Inflammatory macrophage treated with lipopolysaccharide for 4 hours (primary cell): ENCODE measurements around the gene SCAMP1.
"Not testable (repeated sequence)": the region's sequence is repeated elsewhere in the genome, so short reads cannot be mapped to it uniquely, and the experiment has no call there.

Source experiments
- DNase-seq: peaks from one replicate; pipeline ENCODE4 v3.0.0-alpha.2; 2020

Gene SCAMP1, protein sequence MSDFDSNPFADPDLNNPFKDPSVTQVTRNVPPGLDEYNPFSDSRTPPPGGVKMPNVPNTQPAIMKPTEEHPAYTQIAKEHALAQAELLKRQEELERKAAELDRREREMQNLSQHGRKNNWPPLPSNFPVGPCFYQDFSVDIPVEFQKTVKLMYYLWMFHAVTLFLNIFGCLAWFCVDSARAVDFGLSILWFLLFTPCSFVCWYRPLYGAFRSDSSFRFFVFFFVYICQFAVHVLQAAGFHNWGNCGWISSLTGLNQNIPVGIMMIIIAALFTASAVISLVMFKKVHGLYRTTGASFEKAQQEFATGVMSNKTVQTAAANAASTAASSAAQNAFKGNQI

DNA sequence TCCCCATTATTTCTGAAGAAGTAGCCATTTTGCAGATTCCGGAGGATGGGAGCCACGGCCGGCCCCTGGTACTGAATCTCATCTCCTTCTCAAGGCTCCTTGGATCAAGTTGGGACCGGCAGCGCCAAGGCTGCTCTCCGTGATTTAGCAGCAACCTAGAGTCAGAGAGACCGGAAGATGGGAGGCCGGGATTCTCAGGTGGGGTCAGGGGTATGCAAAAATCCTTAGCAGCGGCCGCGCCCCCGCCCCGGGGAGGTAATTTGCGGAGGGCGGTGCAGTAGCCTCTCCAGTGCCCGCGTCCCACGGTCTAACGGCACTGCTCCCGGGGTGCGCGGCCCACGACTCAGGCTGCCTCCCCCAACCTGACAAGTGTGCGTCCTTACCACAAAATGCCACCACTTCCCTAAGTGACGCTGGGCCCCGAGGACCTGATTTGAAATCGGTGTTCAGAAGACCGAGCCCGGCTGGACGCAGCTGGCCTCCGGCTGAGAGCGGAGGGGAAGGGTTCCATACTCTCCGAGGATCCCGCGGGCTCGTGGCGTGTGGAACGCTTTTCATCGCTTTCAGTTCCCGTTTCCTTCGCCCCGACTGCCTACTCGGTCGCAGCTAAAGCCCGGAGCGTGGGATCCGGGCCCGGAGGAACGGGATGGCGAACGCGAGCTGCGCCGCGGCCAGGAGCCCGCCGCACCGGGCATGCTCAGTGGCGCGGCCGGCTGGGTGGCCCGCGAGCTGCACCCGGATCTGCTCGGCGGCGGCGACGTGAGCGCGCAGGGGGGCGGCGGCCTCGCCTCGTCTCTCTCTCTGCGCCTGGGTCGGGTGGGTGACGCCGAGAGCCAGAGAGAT is at the start of gene SCAMP1:
SCAMP1 (plus strand) TSS at position 787 of the 843 bp plus-strand sequence; CDS start at position 842, 55 bp downstream.
- DNase-seq: peak; percentile 95

DNA sequence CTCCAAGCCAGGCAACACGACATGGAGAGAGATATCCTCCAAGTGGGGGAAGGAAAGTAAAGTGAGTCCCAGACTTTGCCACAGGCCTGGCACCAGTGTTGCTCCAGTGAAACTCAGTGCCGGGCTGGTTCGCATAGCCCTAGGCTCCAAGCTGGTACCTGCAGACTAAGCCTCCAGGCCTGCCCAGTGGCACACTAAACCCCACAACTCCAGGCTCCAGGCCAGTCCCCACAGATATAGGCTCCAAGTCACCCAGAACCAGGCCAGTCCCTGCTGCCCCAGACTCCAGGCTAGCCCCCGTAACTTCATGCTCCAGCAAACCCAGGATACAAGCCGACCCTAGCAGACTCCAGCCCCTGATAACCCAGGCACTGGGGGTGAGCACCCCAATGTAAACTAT is 42.9 kb upstream of the SCAMP1 start:
- no peak for DNase-seq

DNA sequence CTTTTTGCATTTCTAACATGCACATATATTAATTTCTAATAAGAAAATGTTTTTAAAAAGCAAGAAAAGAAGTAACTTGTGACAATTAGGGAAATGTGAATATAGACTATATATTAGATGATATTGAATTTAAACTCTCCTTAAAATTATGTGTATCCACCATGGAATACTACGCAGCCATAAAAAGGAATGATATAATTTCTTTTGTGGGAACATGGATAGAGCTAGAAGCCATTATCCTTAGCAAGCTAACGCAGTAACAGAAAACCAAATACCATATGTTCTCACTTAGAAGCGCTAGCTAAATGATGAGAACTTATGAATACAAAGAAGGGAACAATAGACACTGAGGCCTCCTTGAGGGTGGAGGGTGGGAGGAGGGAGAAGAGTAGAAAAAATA is 42.1 kb upstream of the SCAMP1 start:
- DNase-seq: no peak

DNA sequence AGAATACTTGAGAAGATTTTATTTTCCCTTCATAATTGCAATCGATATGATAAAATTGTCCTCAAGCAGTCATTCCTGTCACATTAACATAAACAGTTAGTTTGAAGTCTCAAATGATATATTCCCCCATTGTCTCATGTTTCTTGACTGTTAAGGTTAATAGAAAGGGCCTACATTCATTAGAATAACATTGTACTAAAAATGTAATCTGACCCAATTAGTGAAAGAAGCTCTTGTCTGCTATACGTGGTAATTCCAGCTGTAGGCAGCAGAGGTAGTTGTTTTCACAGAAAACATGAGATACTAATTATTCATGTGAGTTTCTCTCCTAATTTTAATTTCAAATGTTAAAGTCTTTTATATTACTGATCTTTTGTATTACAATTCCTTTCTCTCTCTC is 40.0 kb upstream of the SCAMP1 start:
- DNase-seq: peak; percentile 42

DNA sequence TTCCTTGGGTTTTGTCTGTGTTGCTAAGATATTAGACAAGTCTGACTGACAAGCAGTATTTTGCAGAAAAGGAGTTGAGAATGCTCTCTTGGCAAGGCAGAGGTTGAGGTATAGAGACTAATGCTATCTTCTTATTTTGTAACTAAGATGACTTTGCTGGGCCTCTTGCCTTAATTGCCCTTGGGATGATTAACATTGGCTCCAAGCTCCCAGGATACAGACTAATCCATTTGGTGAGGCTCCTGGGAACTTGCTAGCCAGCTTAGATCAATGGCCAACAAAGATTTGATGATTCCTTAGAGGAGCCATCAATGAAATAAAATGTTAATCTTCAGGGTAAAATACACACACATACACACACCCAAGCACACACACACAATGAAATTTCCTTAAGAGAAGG is 37.2 kb upstream of the SCAMP1 start:
- no peak for DNase-seq

DNA sequence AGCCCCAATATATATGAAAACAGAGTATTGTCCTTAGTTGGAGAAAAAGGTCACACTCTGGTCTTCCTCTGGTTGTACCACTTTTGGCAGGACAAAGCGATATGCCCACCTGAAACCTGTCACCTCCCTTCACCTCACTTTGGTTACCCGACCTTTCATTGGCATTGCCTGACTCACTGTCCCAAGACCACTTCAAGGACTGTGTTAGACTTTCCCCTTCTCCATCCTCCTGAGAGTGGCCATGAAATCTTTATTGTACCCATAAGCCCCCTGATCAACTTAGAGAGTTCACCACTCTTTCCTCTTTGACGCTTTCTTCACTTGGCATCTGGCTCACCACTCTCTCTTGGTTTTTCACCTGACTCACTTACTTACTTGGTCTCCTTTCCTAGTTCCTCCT is 33.5 kb upstream of the SCAMP1 start:
- no peak for DNase-seq

DNA sequence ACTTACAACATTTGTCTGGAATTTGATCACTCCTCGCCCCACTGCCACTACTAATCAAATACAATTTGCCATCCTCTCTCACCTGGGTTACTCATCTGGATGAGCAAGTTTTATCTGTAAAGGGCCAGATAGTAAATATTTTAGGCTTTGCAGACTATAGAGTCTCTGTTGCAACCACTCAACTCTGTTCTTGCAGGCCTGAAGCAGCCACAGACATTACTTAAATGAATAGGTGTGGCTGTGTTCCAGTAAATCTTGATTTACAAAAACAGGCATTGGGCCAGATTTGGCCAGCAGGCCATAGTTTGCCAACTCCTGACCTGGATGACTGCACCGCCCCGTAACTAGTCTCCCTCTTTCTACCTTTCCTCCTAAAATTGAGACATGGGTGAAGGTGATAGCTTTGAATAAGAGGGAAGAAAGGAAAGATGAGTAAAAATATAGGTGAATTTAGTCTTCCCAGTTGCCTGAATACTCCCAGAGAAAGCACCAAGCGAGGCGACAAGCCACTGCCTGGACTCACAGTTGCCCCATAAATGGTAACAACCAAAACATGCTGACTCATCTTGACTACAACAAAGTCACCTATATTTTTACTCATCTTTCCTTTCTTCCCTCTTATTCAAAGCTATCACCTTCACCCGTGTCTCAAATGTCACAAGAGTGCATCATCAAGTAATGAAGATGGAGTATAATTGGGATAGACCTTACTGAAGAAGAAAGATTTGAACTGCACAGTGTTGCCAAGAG is 32.5 kb upstream of the SCAMP1 start:
- no peak for DNase-seq

DNA sequence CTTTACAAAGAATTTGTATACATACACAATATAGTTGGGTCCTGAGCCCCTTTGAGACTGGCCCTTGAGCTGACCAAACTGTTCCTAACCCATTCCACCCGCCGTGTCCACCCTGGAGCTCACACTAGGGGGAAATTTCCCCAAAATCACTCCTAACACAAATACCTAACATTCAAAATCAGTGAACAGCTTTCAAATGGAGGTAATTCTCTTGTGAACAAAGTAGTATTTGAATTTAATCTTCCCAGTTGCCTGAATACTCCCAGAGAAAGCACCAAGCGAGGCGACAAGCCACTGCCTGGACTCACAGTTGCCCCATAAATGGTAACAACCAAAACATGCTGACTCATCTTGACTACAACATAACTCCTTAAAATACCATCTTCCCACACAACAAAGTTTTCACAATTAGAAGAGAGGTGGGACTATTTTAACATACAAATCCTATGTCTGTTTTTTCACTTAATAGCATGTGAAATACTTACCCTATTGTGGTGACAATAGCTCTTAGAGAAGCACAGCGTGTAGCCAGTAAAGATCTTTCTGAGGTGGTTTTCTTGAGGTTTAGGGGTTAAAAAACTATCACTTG is 31.7 kb upstream of the SCAMP1 start:
- DNase-seq: peak; percentile 62

DNA sequence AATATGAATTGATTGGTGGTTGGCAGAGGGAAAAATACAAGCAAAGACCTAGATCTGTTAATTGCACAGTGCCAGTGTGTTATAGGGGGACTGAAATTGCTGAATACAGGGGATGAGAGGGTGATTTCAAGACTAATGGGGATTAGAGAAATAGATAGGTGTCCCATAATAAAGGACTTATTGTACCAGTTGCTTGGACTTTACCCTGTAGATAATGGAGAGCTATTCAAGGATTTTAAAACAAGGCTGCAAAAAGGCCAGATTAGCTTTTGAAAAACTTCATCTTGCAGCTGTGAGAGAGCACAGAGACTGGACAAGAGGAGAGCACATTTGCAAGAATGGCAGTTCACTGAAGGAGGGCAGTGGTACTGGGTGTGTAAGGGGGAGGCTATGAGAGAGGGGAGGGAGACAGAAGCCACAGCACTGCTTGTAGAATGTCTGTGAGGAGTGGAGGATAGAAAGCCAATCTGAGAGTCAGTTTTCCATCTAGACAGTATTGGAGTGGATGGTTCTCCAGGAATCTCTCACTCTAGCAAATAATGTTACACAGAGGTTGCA is 28.8 kb upstream of the SCAMP1 start:
- no peak for DNase-seq

DNA sequence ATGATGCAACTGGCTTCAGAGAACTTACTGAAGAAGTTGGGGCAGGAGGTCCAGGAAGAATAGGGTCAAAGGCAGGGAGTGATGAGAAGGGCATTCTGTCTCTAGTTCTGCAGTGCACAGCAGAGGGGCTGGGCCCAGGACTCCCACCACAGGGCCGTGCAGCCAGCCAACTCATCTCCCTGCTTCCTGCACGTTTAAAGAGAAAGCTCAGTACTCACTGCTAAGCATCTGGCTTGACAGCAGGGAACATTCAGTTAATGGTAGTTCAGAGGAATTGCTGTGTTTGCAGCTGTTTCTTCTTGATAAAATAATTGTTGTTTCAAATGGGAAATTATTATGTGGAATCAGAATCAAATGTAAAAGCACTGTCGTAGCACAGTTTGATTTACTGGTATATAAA is 25.6 kb upstream of the SCAMP1 start:
- DNase-seq: no peak

DNA sequence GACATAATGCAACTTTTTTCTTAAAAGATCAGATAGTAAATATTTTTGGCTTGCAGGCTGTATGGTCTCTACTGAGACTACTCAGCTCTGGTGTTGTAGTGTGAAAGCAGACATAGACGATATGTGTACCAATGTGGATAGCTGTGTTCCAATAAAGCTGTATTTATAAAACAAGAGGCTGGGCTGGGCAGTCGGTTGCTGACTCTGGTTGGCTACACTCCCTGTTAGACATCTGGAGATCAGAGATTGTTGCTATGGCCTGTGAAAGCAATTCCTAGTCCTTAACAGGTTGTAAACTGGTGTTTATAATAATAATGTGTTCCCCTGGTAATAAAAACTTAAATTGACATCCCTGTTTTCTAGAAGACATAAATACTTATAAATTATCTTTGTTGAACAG is 24.4 kb upstream of the SCAMP1 start:
- no peak for DNase-seq

DNA sequence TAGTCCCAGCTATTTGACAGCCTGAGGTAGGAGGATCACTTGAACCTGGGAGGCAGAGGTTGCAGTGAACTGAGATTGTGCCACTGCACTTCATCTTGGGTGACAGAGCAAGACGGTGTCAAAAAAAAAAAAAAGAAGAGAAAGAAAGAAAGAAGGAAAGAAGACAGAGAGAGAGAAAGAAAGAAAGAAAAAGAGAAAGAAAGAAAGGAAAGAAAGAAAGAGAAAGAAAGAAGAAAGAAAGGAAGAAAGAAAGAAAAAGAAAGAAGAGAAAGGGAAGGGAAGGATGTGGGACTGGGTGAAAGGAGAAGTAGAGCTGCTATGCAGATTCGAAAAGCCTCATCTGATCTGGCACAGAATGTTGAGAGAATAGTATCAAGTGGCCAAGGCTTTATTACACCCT is 23.7 kb upstream of the SCAMP1 start:
- peak; percentile 16 for DNase-seq

DNA sequence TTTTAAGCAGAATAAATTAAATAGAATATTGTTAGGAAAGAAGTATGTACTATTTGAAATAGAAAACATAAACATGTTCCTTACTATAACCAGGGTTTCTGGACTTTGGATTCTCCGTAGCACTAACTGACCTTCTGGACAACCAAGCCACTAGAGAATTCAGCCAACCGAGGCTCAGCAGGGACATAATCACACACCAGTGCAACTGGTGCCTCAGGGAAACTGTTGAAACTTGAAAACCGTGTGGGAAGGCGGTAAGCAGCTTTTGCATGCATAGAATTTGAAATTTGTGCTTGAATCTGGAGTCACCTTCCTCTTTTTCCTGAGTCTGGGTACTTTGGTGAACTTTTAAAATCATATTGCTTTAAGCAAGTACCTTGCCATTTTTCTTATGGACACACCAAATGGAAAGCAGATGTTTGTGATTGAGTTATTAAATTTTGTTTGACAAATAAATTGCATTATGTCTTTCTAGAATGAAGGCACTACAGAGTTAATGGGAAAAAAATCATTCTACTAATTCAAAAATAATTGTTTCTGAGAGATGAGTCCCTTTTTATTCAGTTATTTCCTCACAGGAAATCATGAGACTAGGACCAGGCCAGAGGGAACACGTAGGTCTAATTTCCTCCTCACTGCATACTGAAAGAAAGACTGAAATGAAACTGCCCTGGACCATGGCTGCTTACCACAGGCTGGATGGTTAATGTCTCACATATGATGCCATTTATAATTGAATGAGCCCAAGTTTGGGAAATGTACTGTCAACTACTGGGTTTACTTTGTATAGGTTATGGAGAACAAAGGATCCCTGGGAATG is 20.6 kb upstream of the SCAMP1 start:
- DNase-seq: peak; percentile 83

DNA sequence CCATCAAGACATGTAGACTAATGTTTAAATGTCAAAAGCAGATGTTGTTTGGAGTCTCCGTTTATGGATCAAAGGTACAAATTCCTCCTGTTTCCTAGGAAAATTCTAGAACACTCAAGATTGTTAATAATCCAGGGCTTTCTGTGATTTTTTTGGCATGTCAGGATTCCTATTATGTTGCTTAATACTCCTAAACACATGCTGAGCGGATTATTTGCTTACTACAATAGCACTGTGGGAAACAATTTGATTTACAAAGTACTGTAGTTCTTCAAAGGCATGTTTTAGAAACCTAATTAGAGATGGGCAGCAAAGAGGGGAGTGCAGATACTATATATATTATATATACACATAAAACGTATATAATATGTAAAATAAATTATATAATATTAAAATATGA is 19.0 kb upstream of the SCAMP1 start:
- no peak for DNase-seq

DNA sequence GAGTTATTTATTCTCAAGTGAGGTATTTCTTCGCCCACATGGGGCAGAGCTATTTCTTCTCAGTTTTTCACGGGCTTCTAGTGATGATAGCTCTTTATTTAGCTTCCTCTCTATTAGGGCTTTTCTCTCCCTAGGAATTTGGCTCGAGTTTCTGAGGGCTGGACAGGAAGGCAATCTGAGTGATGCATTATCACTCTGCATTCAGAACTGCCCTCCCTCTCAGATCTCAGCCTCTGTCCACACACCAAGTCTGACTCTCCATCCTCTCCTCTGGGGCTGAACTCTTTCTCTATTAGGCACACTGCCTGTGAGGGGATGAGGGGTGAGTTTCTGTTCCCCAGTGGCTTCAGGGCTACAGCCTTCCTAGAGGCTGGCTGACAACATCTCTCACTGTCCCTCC is 14.9 kb upstream of the SCAMP1 start:
- DNase-seq: peak; percentile 16

DNA sequence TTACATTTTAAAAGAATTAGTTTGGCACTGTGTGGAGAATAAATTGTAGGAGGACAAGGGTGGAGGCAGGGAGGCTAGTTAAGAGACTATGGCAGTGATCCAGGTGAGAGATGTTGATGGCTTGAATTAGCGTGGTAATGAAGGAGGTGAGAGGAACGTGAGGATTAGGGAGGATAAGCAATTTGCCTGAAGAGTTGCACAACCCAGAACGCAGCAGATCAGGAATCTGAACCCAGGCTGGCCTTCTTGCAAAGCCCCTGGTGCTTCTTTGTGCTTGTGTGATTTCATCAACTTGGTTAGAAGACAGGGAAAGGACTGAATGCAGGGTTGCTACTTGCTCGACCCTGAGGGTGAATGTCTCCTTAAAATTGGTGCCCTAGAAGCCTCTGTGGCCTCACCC is 6.9 kb upstream of the SCAMP1 start:
- DNase-seq: no peak

DNA sequence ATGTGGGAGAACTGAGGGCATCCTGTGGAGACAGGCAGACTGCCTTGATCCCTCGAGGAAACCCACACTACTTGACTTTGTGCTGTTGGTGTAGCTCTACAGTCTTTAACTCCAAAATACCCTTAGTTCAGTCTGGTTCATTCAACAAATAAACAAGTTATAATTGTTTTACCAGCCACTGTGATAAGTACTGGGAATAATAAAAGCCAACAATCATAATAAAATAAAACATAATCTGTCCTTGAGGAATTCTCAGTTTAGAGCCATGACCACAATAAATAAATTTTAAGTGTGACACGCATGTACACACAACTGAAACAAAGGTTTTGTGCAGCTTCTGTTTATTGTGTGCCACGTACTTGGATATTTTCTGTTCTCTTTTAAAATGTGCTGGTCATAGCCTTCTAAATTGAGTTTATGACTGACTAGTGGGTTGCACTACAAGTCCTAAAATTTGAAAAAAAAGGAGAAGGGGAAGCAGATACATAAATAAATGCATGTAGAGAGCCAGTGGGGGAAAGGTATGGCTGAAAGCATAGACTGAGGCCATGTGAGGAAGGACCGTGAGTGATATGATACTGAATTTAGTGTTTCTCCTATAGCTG is 6.2 kb upstream of the SCAMP1 start:
- peak; percentile 51 for DNase-seq

DNA sequence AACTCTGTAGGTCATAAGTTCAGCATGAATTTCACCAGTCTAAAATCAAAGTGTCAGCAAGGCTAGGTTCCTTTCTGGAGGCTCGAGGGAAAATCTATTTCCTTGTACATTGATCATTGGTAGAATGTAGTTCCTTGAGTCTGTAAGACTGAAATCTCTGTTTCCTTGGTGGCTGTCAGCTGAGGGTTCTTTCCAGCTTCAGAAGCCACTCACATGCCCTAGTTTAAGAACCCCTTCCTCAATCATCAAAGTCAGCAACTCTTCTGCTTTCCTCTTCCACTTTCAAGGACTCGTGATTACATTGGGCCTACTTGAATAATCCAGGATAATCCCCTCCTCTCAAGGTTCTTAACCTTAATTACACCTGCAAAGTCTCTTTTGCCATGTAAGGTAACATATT is 4.9 kb upstream of the SCAMP1 start:
- peak; percentile 24 for DNase-seq

DNA sequence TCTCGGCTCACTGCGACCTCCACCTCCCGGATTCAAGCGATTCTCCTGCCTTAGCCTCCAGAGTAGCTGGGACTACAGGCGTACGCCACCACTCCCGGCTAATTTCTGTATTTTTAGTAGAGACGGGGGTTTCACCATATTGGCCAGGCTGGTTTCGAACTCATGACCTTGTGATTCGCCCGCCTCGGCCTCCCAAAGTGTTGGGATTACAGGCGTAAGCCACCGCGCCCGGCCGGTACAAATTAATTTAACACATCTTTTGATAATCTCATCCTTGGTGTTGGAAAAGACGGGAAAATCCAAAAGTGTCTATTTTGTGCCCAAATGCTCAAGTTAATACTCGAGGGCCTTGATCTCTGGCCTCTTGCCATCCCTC is 974 bp upstream of the SCAMP1 start:
- DNase-seq: not testable (repeated sequence)

DNA sequence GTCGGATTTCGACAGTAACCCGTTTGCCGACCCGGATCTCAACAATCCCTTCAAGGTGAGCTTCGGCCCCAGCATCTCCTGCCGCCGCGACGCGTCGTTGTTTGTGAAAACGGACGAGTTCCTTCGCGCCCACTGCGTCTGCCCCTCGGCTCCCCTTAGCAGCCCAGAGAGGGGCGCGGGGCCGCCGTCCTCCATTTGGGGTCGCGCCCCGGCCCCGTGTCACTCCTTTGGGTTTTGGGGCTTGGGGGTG is 182 bp downstream of the SCAMP1 start:
- DNase-seq: no peak

DNA sequence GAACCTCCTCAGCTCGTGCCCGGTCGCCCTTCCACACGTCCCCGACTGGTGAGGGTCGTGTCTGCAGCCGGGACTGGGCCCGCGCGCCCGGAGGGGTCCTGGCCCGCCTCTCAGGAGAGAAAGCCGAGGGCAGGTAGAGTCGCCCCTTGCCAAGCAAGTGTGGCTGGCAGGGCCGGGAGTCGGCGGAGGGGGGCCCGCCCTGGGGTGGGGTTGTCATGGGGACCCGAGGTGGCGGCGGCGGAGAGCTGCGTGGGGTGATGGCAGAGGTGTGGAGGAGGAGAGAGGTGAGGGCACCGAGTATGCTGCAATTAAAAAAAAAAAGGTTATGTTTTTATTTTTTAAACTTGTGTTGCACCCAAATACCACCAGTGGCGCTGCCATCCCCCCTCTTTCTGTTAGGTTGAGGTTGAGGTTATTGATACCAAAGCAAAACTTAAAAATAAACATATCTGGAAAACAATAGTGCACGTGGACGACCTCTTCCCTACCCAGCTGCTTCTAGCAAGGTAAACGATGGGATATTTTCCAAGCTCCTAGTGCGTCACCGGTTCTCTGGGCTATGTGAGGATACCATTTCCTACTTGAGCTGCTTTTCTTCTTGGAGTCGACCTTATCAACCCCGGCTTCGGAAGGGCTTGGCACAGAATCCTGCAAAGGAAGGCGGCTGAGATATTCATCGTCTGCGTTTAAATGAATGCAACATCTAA is 660 bp downstream of the SCAMP1 start:
- DNase-seq: peak; percentile 17
